K562 (cell line): ENCODE data around the gene VAC14. TPM values are rescaled to one million over a fixed set of nuclear protein-coding genes. Genes with fewer than 3 reads are reported as not detected.

Source experiments
- ATAC-seq: fragments of 200-7000 bp; cut with Tn5 transposase; 3 replicates; pipeline ENCODE4 v1.9.1; 2020; ENCODE audit warnings: moderate library complexity
- BruUV-seq: library from RNA; stranded (reverse); fragments of 400-500 nt; replicated peaks from 2 replicates; lab custom pipeline; 2021; lab: Mats Ljungman, UMichigan
- CTCF ChIA-PET: fragments of 300-600 bp; formaldehyde crosslinking; extraction: SDS; loops from one replicate; lab custom pipeline; 2021; ENCODE audit warnings: low intra/inter-chr PET ratio; lab: Yijun Ruan, JAX
- POLR2A ChIA-PET: fragments of 300-600, 350-650 bp; sonication (Branson Sonifier 250); formaldehyde crosslinking; extraction: SDS; loops from one replicate; lab custom pipeline; 2021; ENCODE audit warnings: antibody characterized with exemption, inconsistent platforms; lab: Yijun Ruan, JAX
- DNase-seq, 4 experiments: peaks; one replicate each; pipeline versions ENCODE4 v3.0.0 to v3.0.0-alpha.2; 2011 to 2018; ENCODE audit warnings: low spot score in 3 of 4, mixed read lengths in 3 of 4; ENCODE audit errors: extremely low read depth in 1 of 4
- FAIRE-seq: peaks from 2 replicates; lab custom pipeline; 2011; peaks lifted over from hg19 to GRCh38; lab: Jason Lieb, UNC
- H2AFZ ChIP-seq: 2 replicates; pipeline ENCODE4 v1.6.0; 2011; ENCODE audit warnings: low read depth, low read length, control low read depth, inconsistent platforms
- H3K27ac ChIP-seq: fragments of 200-600 bp; 3 replicates; pipeline ENCODE4 v1.8.0; 2011; ENCODE audit warnings: low read depth, mild to moderate bottlenecking, control low read depth, inconsistent platforms, low read length, moderate library complexity, mixed read lengths; ENCODE audit errors: extremely low read depth
- H3K27me3 ChIP-seq, 2 experiments: fragments of 300-600 bp in 1 of 2; 2 replicates in 1 of 2; 3 replicates in 1 of 2; pipeline versions ENCODE4 v1.6.0 to v1.8.0; 2011; ENCODE audit warnings: inconsistent platforms in 2 of 2, low read length in 2 of 2, mild to moderate bottlenecking in 1 of 2, mixed read lengths in 1 of 2, moderate library complexity in 1 of 2; ENCODE audit not compliant: control insufficient read depth in 2 of 2, insufficient read depth in 2 of 2
- H3K36me3 ChIP-seq: fragments of 300-600 bp; 3 replicates; pipeline ENCODE4 v1.8.0; 2011; ENCODE audit warnings: mild to moderate bottlenecking, low read length, inconsistent platforms; ENCODE audit not compliant: control insufficient read depth, insufficient read depth
- H3K4me1 ChIP-seq, 2 experiments: fragments of 200-600 bp in 1 of 2; replicated peaks in 1 of 2; 2 replicates in 1 of 2; 3 replicates in 1 of 2; pipeline versions ENCODE4 v1.5.1 to v1.8.0; 2011; ENCODE audit warnings: inconsistent platforms in 2 of 2, low read length in 2 of 2, mild to moderate bottlenecking in 1 of 2, mixed read lengths in 1 of 2, moderate library complexity in 1 of 2; ENCODE audit not compliant: control insufficient read depth in 2 of 2, insufficient read depth in 2 of 2
- H3K4me2 ChIP-seq: 2 replicates; pipeline ENCODE4 v1.6.1; 2011; ENCODE audit warnings: low read length, control low read depth, inconsistent platforms, mixed read lengths; ENCODE audit not compliant: insufficient read depth
- H3K4me3 ChIP-seq: fragments of 200-600 bp; sonication (generic), shearing (Covaris generic); 2 replicates; pipeline ENCODE4 v1.5.1; 2016; ENCODE audit warnings: control low read depth, inconsistent platforms
- H3K79me2 ChIP-seq: fragments of 200-600 bp; 3 replicates; pipeline ENCODE4 v1.8.0; 2011; ENCODE audit warnings: low read length, inconsistent platforms; ENCODE audit not compliant: control insufficient read depth, insufficient read depth
- H3K9ac ChIP-seq, 2 experiments: 2 replicates each; pipeline versions ENCODE4 v1.6.0 to v1.6.1; 2011; ENCODE audit warnings: low read depth in 2 of 2, low read length in 2 of 2, control low read depth in 1 of 2, inconsistent platforms in 1 of 2, mild to moderate bottlenecking in 1 of 2, mixed read lengths in 1 of 2; ENCODE audit not compliant: insufficient read depth in 1 of 2
- H3K9me1 ChIP-seq: one replicate; pipeline ENCODE4 v1.6.0; 2011; ENCODE audit warnings: inconsistent platforms, mild to moderate bottlenecking, low read length, moderate library complexity; ENCODE audit not compliant: control insufficient read depth, insufficient read depth
- H3K9me3 ChIP-seq: replicated peaks from 2 replicates; pipeline ENCODE4 v1.5.1; 2011; ENCODE audit warnings: low read depth, low read length, inconsistent platforms; ENCODE audit not compliant: control insufficient read depth, insufficient read depth
- H4K20me1 ChIP-seq: replicated peaks from 2 replicates; pipeline ENCODE4 v1.6.1; 2011; ENCODE audit warnings: low read length, inconsistent platforms, mixed read lengths; ENCODE audit not compliant: control insufficient read depth, insufficient read depth
- MBD2 ChIP-seq: sonication (generic); IDR thresholded peaks from 2 replicates; pipeline ENCODE4 v1.6.1; 2016; ENCODE audit warnings: low read depth, borderline replicate concordance
- NBN ChIP-seq: fragments of 450-650 bp; IDR thresholded peaks from 2 replicates; pipeline ENCODE4 v1.6.1; 2016; ENCODE audit warnings: low read depth, mild to moderate bottlenecking
- NFXL1 ChIP-seq: fragments of 450-650 bp; formaldehyde crosslinking; IDR thresholded peaks from 2 replicates; pipeline ENCODE4 v1.4.0; 2021; ENCODE audit warnings: mild to moderate bottlenecking
- RHOXF2B ChIP-seq: fragments of 250-450 bp; sonication (Bioruptor Pico); conservative IDR thresholded peaks from 2 replicates; pipeline ENCODE4 v1.5.1; 2021
- TCFL5 ChIP-seq: fragments of 250-450 bp; sonication (Bioruptor Pico); conservative IDR thresholded peaks from 2 replicates; pipeline ENCODE4 v1.6.1; 2021; ENCODE audit warnings: mild to moderate bottlenecking, moderate library complexity, matching md5 sums
- TEAD4 ChIP-seq, 2 experiments: sonication (generic) in 1 of 2; formaldehyde crosslinking in 1 of 2; IDR thresholded peaks; 2 replicates each; pipeline versions ENCODE4 v1.6.1 to v1.8.0; 2012 to 2022; ENCODE audit warnings: borderline replicate concordance in 1 of 2, inconsistent platforms in 1 of 2, low read length in 1 of 2, mild to moderate bottlenecking in 1 of 2, missing genetic modification reagents in 1 of 2
- ZNF384 ChIP-seq: IDR thresholded peaks from 2 replicates; pipeline ENCODE4 v1.6.1; 2012; ENCODE audit warnings: low read depth, low read length, improper control_type of control experiment
- WGBS: fragments of 100-300 bp; shearing (Covaris generic); methylation state at CpG from one replicate; pipeline ENCODE4 v1.1.6; 2016; ENCODE audit warnings: low coverage, mixed read lengths; ENCODE audit not compliant: insufficient coverage; ENCODE audit errors: missing lambda C conversion rate; 5-methylcytosine and 5-hydroxymethylcytosine counted together
- in situ Hi-C: fragments of 300-500 bp; cut with MboI; formaldehyde crosslinking; loops from 4 replicates; pipeline ENCODE4 v1.15.0; 2018; ENCODE audit warnings: inconsistent platforms, mixed read lengths
- intact Hi-C: fragments of 100-400 bp; cut with micrococcal nuclease; formaldehyde crosslinking; loops from 2 replicates; pipeline ENCODE4 v1.14.2; 2022
- polyA plus RNA-seq, 8 experiments: library from polyadenylated mRNA; depleted of rRNA in 4 of 8; stranded (reverse) in 5 of 8; unstranded in 3 of 8; fragments of >200 nt; fragmentation: Nextera tagmentation in 2 of 8; fragmentation: Illumina TruSeq in 1 of 8; extraction: Ambion mirVana in 2 of 8; extraction: Trizol in 1 of 8; gene quantifications; 2 replicates each; pipeline versions ENCODE4 v1.2.1 to v1.2.3, GENCODE V29; 2011 to 2014; ENCODE audit warnings: inconsistent platforms in 1 of 8, missing spikeins in 1 of 8
- total RNA-seq, 7 experiments: library from RNA; depleted of rRNA in 6 of 7; stranded (reverse); fragments of >200 nt in 6 of 7; fragmentation: Illumina TruSeq in 2 of 7; extraction: Trizol in 2 of 7; gene quantifications; 2 replicates each; pipeline versions ENCODE4 v1.2.1 to v1.2.3, GENCODE V29; 2011 to 2021; ENCODE audit warnings: low replicate concordance in 1 of 7
- TF ChIP-seq, protein P1 (sequence below): fragments of 450-650 bp; conservative IDR thresholded peaks from 2 replicates; pipeline ENCODE4 v1.6.1; 2016; ENCODE audit warnings: missing genetic modification characterization, low read depth, mild to moderate bottlenecking, missing compliant biosample characterization, moderate library complexity
- TF ChIP-seq, protein P2 (sequence below): fragments of 250-450 bp; sonication (Bioruptor Pico); IDR thresholded peaks from 2 replicates; pipeline ENCODE4 v1.4.0; 2020; ENCODE audit warnings: mild to moderate bottlenecking, moderate library complexity, borderline replicate concordance
- TF ChIP-seq, protein P3 (sequence below): IDR thresholded peaks from 2 replicates; pipeline ENCODE4 v1.6.1; 2011; ENCODE audit not compliant: insufficient read length; ENCODE audit errors: extremely low read depth
- TF ChIP-seq, protein P4 (sequence below): fragments of 200-400 bp; formaldehyde crosslinking; IDR thresholded peaks from 2 replicates; pipeline ENCODE4 v1.6.1; 2017; ENCODE audit warnings: mild to moderate bottlenecking, low read depth, low read length, moderate library complexity
- TF ChIP-seq, protein P5 (sequence below): IDR thresholded peaks from 2 replicates; pipeline ENCODE4 v1.6.1; 2016; ENCODE audit warnings: missing genetic modification characterization, missing compliant biosample characterization

Gene VAC14
- total and polyA plus RNA-seq, 9 of the 15 experiments (the other 6 are each of a cell fraction or from before 2014, with no cell fraction given) = 1.3 to 41.6 (median 26.6) TPM

DNA sequence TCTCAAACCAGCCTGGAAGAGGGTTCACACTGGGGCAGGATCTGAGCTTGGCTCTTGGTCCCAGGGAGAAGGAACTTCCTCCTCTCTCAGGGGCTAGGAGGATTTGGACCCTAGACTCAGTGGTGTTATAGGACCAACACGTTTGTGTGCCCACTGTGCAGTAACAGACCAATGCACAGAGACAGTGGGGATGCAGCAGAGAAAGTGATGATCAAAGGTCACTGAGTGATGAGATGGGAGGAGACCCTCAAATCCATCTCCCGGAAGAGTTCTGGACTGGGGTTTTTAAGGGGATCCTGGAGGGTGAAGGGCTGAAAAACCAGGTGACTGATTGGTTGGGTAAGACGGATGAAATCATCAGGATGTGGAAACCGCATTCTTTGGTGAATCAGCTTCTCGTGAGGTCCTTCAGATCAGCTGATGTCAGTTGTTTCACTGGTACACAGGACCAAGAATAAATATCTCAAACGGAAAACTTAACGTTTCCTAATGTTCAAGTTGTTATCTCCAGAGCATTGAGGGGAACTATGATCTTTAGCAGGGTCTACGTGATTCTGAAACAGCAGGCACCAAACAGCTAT, 3.3 kb upstream of the VAC14 start:
- no peaks in the 10 kb centered on the region for H4K20me1 ChIP-seq
- no peaks in the 10 kb centered on the region for H3K9me1 ChIP-seq
- no peak for DNase-seq
- no TSS peak for BruUV-seq
- no peaks in the 10 kb centered on the region; the same call in 1 of the 2 replicates for H3K9me3 ChIP-seq
- POLR2A ChIA-PET = no interaction called here
- H3K4me1 ChIP-seq = peaks cover 6 to 13% of the 10 kb centered on the region in 2 experiments; a peak in 4 of 5 replicates
- intact Hi-C loops (no loop called here), in situ Hi-C loops (no loop called here)
- H3K4me2 ChIP-seq = no peak overlapping the region
- CTCF ChIA-PET = no interaction called here
- peaks cover 3% of the 10 kb centered on the region; the same call in 2 of the 3 replicates for H3K36me3 ChIP-seq
- under 1% methylated on average over 8 of the region's 8 CpGs for WGBS
- no peak overlapping the region for H3K9ac ChIP-seq
- no peak for ATAC-seq
- no peak overlapping the region for H3K4me3 ChIP-seq
- H2AFZ ChIP-seq = no peak overlapping the region
- FAIRE-seq = no peak
- peaks cover 14 to 23% of the 10 kb centered on the region in 2 experiments for H3K27me3 ChIP-seq
- no peak overlapping the region; the same call in 2 of the 3 replicates for H3K27ac ChIP-seq
- H3K79me2 ChIP-seq = peaks cover 17% of the 10 kb centered on the region
- TF ChIP-seq, protein P1, sequence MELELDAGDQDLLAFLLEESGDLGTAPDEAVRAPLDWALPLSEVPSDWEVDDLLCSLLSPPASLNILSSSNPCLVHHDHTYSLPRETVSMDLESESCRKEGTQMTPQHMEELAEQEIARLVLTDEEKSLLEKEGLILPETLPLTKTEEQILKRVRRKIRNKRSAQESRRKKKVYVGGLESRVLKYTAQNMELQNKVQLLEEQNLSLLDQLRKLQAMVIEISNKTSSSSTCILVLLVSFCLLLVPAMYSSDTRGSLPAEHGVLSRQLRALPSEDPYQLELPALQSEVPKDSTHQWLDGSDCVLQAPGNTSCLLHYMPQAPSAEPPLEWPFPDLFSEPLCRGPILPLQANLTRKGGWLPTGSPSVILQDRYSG = no peak
- TF ChIP-seq, protein P2, sequence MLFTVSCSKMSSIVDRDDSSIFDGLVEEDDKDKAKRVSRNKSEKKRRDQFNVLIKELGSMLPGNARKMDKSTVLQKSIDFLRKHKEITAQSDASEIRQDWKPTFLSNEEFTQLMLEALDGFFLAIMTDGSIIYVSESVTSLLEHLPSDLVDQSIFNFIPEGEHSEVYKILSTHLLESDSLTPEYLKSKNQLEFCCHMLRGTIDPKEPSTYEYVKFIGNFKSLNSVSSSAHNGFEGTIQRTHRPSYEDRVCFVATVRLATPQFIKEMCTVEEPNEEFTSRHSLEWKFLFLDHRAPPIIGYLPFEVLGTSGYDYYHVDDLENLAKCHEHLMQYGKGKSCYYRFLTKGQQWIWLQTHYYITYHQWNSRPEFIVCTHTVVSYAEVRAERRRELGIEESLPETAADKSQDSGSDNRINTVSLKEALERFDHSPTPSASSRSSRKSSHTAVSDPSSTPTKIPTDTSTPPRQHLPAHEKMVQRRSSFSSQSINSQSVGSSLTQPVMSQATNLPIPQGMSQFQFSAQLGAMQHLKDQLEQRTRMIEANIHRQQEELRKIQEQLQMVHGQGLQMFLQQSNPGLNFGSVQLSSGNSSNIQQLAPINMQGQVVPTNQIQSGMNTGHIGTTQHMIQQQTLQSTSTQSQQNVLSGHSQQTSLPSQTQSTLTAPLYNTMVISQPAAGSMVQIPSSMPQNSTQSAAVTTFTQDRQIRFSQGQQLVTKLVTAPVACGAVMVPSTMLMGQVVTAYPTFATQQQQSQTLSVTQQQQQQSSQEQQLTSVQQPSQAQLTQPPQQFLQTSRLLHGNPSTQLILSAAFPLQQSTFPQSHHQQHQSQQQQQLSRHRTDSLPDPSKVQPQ (CRISPR knock-in tag) = no peak
- TF ChIP-seq NBN (no peak), TCFL5 (no peak), TEAD4 (IDR thresholded peaks at IDR 0.05; ENCODE audit: low read length) (no peak), TEAD4 (CRISPR knock-in tag; IDR thresholded peaks at IDR 0.05; ENCODE audit: borderline replicate concordance) (no peak), NFXL1 (CRISPR knock-in tag) (no peak), RHOXF2B (no peak), ZNF384 (no peak), MBD2 (no peak)
- TF ChIP-seq, protein P3, sequence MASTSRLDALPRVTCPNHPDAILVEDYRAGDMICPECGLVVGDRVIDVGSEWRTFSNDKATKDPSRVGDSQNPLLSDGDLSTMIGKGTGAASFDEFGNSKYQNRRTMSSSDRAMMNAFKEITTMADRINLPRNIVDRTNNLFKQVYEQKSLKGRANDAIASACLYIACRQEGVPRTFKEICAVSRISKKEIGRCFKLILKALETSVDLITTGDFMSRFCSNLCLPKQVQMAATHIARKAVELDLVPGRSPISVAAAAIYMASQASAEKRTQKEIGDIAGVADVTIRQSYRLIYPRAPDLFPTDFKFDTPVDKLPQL = no peak
- TF ChIP-seq, protein P4, sequence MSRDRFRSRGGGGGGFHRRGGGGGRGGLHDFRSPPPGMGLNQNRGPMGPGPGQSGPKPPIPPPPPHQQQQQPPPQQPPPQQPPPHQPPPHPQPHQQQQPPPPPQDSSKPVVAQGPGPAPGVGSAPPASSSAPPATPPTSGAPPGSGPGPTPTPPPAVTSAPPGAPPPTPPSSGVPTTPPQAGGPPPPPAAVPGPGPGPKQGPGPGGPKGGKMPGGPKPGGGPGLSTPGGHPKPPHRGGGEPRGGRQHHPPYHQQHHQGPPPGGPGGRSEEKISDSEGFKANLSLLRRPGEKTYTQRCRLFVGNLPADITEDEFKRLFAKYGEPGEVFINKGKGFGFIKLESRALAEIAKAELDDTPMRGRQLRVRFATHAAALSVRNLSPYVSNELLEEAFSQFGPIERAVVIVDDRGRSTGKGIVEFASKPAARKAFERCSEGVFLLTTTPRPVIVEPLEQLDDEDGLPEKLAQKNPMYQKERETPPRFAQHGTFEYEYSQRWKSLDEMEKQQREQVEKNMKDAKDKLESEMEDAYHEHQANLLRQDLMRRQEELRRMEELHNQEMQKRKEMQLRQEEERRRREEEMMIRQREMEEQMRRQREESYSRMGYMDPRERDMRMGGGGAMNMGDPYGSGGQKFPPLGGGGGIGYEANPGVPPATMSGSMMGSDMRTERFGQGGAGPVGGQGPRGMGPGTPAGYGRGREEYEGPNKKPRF = no peak
- TF ChIP-seq, protein P5, sequence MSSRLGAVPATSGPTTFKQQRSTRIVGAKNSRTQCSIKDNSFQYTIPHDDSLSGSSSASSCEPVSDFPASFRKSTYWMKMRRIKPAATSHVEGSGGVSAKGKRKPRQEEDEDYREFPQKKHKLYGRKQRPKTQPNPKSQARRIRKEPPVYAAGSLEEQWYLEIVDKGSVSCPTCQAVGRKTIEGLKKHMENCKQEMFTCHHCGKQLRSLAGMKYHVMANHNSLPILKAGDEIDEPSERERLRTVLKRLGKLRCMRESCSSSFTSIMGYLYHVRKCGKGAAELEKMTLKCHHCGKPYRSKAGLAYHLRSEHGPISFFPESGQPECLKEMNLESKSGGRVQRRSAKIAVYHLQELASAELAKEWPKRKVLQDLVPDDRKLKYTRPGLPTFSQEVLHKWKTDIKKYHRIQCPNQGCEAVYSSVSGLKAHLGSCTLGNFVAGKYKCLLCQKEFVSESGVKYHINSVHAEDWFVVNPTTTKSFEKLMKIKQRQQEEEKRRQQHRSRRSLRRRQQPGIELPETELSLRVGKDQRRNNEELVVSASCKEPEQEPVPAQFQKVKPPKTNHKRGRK = no peak
